Astrocyte (in vitro differentiated cells and primary cell): ENCODE data around the gene TMED8.

Source experiments
- CTCF ChIP-seq: IDR thresholded peaks from 2 replicates; pipeline ENCODE4 v1.5.1; 2011; ENCODE audit warnings: low read depth, mild to moderate bottlenecking, inconsistent platforms, low read length, moderate library complexity; ENCODE audit not compliant: insufficient read depth
- EZH2 ChIP-seq: IDR thresholded peaks from 2 replicates; pipeline ENCODE4 v1.6.1; 2012; ENCODE audit warnings: mild to moderate bottlenecking, low read length, inconsistent platforms; ENCODE audit not compliant: insufficient read depth

- no peak for TF ChIP-seq CTCF
- TF ChIP-seq EZH2, result no peak
Observed at GRCh38 chr14:77339407-77339806, 37.5 kb downstream of the TMED8 start.
